Activated T-helper 1 cell treated with anti-CD3 and anti-CD28 coated beads, Interleukin-2, amount 50 U/mL, for 16 hours (primary cell): Measurements from ENCODE around the gene TPX2.

Source experiments
- DNase-seq, 2 donors: peaks; one replicate each; pipeline ENCODE4 v3.0.0-alpha.2; 2020; ENCODE audit warnings: low read depth in 1 of 2, low spot score in 1 of 2

TPX2 gene

DNA sequence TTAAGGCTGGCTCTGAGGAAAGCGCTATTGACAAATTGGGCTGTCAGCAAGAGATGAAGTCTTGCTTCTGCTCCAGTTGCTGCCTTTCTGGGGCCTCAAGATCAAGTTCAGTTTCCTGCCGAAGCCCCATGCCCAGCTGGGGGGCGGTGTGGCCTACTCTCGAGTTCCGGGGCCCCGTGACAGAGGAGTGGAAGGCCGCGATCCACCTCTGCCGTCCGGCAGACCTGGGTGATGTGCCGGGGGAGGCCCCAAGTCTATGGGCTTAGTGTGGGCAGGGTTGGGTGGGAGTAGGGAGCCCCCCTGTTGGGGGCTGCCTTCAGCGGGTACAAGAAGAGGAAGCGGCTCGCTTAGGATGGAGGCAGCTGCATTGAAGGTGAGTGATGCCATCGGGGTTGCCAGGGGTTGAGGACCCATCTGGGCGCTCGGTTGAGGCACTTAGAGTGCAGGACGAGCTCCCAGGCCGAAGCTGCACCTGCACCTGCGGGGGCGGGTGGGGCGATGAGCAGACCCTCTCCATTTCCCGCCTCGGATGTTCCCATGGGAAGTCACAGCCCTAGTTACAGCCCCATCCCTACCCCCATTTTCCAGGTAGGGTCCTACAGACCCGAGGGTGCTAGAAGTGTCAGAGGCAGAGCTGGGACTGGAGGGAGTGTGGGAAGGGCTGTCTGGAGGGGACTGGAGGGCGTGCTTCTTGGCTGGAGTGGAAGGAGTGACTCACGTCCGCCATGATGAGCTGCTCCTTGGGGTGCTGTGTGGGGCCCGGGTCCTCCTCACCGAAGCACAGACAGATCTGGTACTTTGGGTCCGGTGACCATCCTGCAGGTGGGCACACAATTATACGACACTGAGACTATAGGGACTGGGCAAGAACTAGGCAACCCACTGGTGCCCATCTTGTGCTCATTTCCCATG is 109.3 kb downstream of the TPX2 start:
- no peak for DNase-seq

DNA sequence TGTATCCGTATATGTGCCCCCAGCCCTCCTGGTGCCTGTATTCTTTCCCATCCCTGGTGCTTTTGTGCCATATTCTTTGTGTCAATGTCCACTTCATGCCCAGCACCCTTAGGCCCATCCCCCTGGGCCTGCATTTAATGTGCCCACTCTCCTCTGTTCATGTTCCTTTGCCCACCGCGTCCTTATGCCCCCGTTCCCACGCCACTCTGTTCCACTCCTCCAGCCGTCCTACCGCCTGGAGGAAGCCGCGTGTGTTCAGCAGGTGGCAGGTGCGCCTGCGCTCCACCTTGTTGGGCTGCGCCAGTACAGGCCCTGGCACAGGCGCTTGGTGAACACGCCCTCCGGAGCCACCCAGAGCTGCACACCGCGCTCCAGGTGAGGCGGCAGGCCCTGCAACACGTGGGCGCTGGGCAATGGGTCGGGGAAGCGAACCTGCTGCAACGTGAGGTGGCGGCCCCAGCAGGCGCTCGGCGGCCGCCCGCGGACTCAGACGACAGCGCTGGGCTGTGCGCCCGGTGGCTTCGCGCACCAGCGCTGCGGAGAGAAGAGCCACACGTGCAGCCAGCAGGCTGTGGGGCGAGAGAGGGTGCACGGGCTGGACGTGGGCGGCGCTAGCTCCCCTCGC is 110.3 kb downstream of the TPX2 start:
- DNase-seq: no peak
